Mammary epithelial cell (primary cell): ENCODE measurements around the gene JPT2.

Experiments used
- CTCF ChIP-seq, 2 donors: IDR thresholded peaks in 1 of 2; conservative IDR thresholded peaks in 1 of 2; 2 replicates each; pipeline ENCODE4 v1.5.1; 2011 to 2012; ENCODE audit warnings: inconsistent platforms in 2 of 2, low read length in 2 of 2, mild to moderate bottlenecking in 2 of 2, control low read depth in 1 of 2, low read depth in 1 of 2; ENCODE audit not compliant: insufficient read depth in 1 of 2; ENCODE audit errors: extremely low read depth in 1 of 2
- EZH2 ChIP-seq: IDR thresholded peaks from 2 replicates; pipeline ENCODE4 v1.6.1; 2012; ENCODE audit warnings: low read length, inconsistent platforms, borderline replicate concordance

DNA sequence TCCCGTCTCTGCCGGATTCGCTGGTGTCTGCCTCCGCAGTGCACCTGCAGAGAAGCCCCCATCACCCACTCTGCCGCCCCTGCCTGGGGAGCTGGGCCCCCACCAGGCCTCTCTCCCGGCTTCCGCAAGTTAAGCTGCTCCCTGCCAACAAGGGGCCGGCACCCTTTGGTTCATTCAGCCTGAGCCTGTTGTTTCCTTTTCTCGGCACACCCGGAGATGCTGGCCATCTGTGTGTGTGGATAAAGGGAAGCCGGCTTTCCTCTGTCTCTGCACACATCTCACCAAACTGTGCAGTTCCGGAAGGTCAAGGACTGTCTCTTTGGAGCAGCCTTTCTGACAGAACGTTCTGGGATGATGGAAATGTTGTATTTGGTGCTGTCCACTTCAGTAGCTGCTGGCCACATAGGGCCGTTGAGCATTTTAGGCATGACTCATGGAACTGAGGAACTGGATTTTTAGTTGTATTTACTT lies 34.7 kb downstream of the JPT2 start:
- TF ChIP-seq CTCF (conservative IDR thresholded peaks at IDR 0.05 in 1 of 2, IDR thresholded peaks at IDR 0.05 in 1 of 2; ENCODE audit: extremely low read depth in 1 of 2, insufficient read depth in 1 of 2, low read depth in 1 of 2, low read length in 2 of 2) (no peak), EZH2 (no peak)
